GM23338 (cell line): Measurements from ENCODE around the gene WDR26. TPM values are rescaled to one million over a fixed set of nuclear protein-coding genes. Genes with fewer than 3 reads are reported as not detected.
A peak's percentile ranks its signal among the peaks of the same experiment; 100 is the strongest.

Experiments used
- ATAC-seq: fragments of 200-7000 bp; cut with Tn5 transposase; 3 replicates; pipeline ENCODE4 v1.9.1; 2020
- DNase-seq: peaks from one replicate; pipeline ENCODE4 v3.0.0-alpha.2; 2015; ENCODE audit warnings: low spot score
- H2AFZ ChIP-seq: fragments of 200-600 bp; sonication (generic); 2 replicates; pipeline ENCODE4 v1.8.0; 2016; ENCODE audit warnings: antibody characterized with exemption, mild to moderate bottlenecking, moderate library complexity
- H3F3A ChIP-seq: fragments of 200-600 bp; sonication (generic); replicated peaks from 2 replicates; pipeline ENCODE4 v1.8.0; 2017; ENCODE audit warnings: antibody characterized with exemption, mixed run types, low read depth
- H3K27ac ChIP-seq: fragments of 200-600 bp; sonication (generic); 2 replicates; pipeline ENCODE4 v1.6.1; 2016; ENCODE audit warnings: low read depth
- H3K27me3 ChIP-seq: fragments of 200-600 bp; sonication (generic); 2 replicates; pipeline ENCODE4 v1.8.0; 2016; ENCODE audit warnings: mild to moderate bottlenecking, mixed run types, moderate library complexity; ENCODE audit not compliant: insufficient read depth
- H3K36me3 ChIP-seq: fragments of 200-600 bp; sonication (generic); 2 replicates; pipeline ENCODE4 v1.8.0; 2016; ENCODE audit warnings: mild to moderate bottlenecking; ENCODE audit not compliant: insufficient read depth
- H3K4me1 ChIP-seq: fragments of 200-600 bp; sonication (generic); 2 replicates; pipeline ENCODE4 v1.8.0; 2016; ENCODE audit warnings: mild to moderate bottlenecking, moderate library complexity; ENCODE audit not compliant: insufficient read depth
- H3K4me2 ChIP-seq: fragments of 200-600 bp; sonication (generic); 2 replicates; pipeline ENCODE4 v1.7.1; 2017; ENCODE audit warnings: mixed run types
- H3K4me3 ChIP-seq: fragments of 200-600 bp; sonication (generic); 2 replicates; pipeline ENCODE4 v1.6.1; 2016; ENCODE audit warnings: mixed run types
- H3K79me2 ChIP-seq: fragments of 200-600 bp; sonication (generic); replicated peaks from 2 replicates; pipeline ENCODE4 v1.8.0; 2017; ENCODE audit warnings: mild to moderate bottlenecking; ENCODE audit not compliant: insufficient read depth
- H3K9me2 ChIP-seq: fragments of 200-600 bp; sonication (generic); 2 replicates; pipeline ENCODE4 v1.8.0; 2017; ENCODE audit not compliant: insufficient read depth
- H4K20me1 ChIP-seq: fragments of 200-600 bp; sonication (generic); replicated peaks from 2 replicates; pipeline ENCODE4 v1.8.0; 2017; ENCODE audit warnings: mild to moderate bottlenecking; ENCODE audit not compliant: insufficient read depth
- H3K27ac Mint-ChIP-seq: 2 replicates; pipeline ENCODE4 v1.8.0; 2020; ENCODE audit warnings: inconsistent platforms, mild to moderate bottlenecking, moderate library complexity, mixed read lengths
- H3K27me3 Mint-ChIP-seq: 3 replicates; pipeline ENCODE4 v1.8.0; 2022; ENCODE audit warnings: low read depth, mild to moderate bottlenecking, moderate library complexity, mixed read lengths, inconsistent platforms; ENCODE audit not compliant: insufficient read depth, poor library complexity
- H3K36me3 Mint-ChIP-seq: 3 replicates; pipeline ENCODE4 v1.8.0; 2021; ENCODE audit warnings: low read depth, mild to moderate bottlenecking, inconsistent platforms, moderate library complexity, mixed read lengths
- H3K4me1 Mint-ChIP-seq: 3 replicates; pipeline ENCODE4 v1.8.0; 2020; ENCODE audit warnings: mild to moderate bottlenecking, inconsistent platforms, mixed read lengths
- H3K4me3 Mint-ChIP-seq: 3 replicates; pipeline ENCODE4 v1.8.0; 2021; ENCODE audit warnings: moderate library complexity, mild to moderate bottlenecking, inconsistent platforms, mixed read lengths
- H3K9me3 Mint-ChIP-seq: 3 replicates; pipeline ENCODE4 v1.8.0; 2020; ENCODE audit warnings: moderate library complexity, mild to moderate bottlenecking, inconsistent platforms, mixed read lengths
- EZH2 ChIP-seq: fragments of 200-600 bp; sonication (generic); IDR thresholded peaks from one replicate; pipeline ENCODE4 v1.8.0; 2017; ENCODE audit warnings: antibody characterized with exemption, mild to moderate bottlenecking, low read depth; ENCODE audit not compliant: unreplicated experiment
- EZH2phosphoT487 ChIP-seq: fragments of 200-600 bp; sonication (generic); IDR thresholded peaks from one replicate; pipeline ENCODE4 v1.8.1; 2018; ENCODE audit warnings: antibody characterized with exemption; ENCODE audit not compliant: unreplicated experiment
- JUNB ChIP-seq: IDR thresholded peaks from one replicate; pipeline ENCODE4 v1.6.1; 2016; ENCODE audit warnings: antibody characterized with exemption; ENCODE audit not compliant: unreplicated experiment
- NANOG ChIP-seq: IDR thresholded peaks from 2 replicates; pipeline ENCODE4 v1.6.1; 2016; ENCODE audit warnings: antibody characterized with exemption, borderline replicate concordance
- POLR2AphosphoS5 ChIP-seq: IDR thresholded peaks from 2 replicates; pipeline ENCODE4 v1.6.1; 2016; ENCODE audit warnings: antibody characterized with exemption, low read depth
- STAT1 ChIP-seq: IDR thresholded peaks from one replicate; pipeline ENCODE4 v1.6.1; 2016; ENCODE audit warnings: antibody characterized with exemption; ENCODE audit not compliant: unreplicated experiment
- polyA plus RNA-seq: library from polyadenylated mRNA; unstranded; fragments of >200 nt; fragmentation: Nextera tagmentation; extraction: Ambion mirVana; gene quantifications from 2 replicates; pipeline ENCODE4 v1.2.1, GENCODE V29; 2016
- total RNA-seq: library from RNA; depleted of rRNA; stranded (reverse); fragments of >200 nt; shearing (Covaris generic); gene quantifications from 2 replicates; pipeline ENCODE4 v1.2.3, GENCODE V29; 2014
- TF ChIP-seq, protein P1 (sequence below): IDR thresholded peaks from 2 replicates; pipeline ENCODE4 v1.6.1; 2016; ENCODE audit warnings: antibody characterized with exemption
- TF ChIP-seq, protein P2 (sequence below), 2 experiments: fragments of 200-600 bp in 1 of 2; sonication (generic) in 1 of 2; conservative IDR thresholded peaks; 2 replicates each; pipeline versions ENCODE4 v1.5.1 to v1.6.1; 2016 to 2017; ENCODE audit warnings: antibody characterized with exemption in 2 of 2, low read depth in 2 of 2, mild to moderate bottlenecking in 2 of 2, moderate library complexity in 1 of 2

The WDR26 gene
- total and polyA plus RNA-seq, 2 experiments from 2014 or later: 16.9 to 74.6 TPM

GRCh38 chr1:224433701-224434672 lies 610 bp downstream of the WDR26 start:
- Histone ChIP-seq H3K27me3 (no peaks in the 10 kb centered on the region), H3K4me3 (peak overlapping the region; percentile 65), H3F3A (no peaks in the 10 kb centered on the region), H3K36me3 (no peaks in the 10 kb centered on the region; the same call in 1 of the 2 replicates), H2AFZ (no peak overlapping the region), H3K79me2 (peaks cover 65% of the 10 kb centered on the region), H3K9me2 (no peaks in the 10 kb centered on the region), H4K20me1 (peaks cover 25% of the 10 kb centered on the region), H3K4me2 (peak overlapping the region; percentile 92), H3K27ac (no peak overlapping the region), H3K4me1 (peaks cover 32% of the 10 kb centered on the region)
- Mint-ChIP-seq H3K4me3 (peak overlapping the region; percentile 95), H3K36me3 (peaks cover 37% of the 10 kb centered on the region), H3K27me3 (peaks cover 7% of the 10 kb centered on the region), H3K4me1 (peaks cover 38% of the 10 kb centered on the region), H3K27ac (peak overlapping the region; percentile 30; the same call in 1 of the 2 replicates), H3K9me3 (no peaks in the 10 kb centered on the region)
- ATAC-seq (peak; percentile 31), DNase-seq (peak; percentile 51)
- TF ChIP-seq EZH2phosphoT487 (no peak), POLR2AphosphoS5 (peak; percentile 44), STAT1 (no peak), NANOG (no peak), EZH2 (no peak), JUNB (no peak)
- TF ChIP-seq, protein P1, sequence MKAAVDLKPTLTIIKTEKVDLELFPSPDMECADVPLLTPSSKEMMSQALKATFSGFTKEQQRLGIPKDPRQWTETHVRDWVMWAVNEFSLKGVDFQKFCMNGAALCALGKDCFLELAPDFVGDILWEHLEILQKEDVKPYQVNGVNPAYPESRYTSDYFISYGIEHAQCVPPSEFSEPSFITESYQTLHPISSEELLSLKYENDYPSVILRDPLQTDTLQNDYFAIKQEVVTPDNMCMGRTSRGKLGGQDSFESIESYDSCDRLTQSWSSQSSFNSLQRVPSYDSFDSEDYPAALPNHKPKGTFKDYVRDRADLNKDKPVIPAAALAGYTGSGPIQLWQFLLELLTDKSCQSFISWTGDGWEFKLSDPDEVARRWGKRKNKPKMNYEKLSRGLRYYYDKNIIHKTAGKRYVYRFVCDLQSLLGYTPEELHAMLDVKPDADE: no peak
- TF ChIP-seq, protein P2, sequence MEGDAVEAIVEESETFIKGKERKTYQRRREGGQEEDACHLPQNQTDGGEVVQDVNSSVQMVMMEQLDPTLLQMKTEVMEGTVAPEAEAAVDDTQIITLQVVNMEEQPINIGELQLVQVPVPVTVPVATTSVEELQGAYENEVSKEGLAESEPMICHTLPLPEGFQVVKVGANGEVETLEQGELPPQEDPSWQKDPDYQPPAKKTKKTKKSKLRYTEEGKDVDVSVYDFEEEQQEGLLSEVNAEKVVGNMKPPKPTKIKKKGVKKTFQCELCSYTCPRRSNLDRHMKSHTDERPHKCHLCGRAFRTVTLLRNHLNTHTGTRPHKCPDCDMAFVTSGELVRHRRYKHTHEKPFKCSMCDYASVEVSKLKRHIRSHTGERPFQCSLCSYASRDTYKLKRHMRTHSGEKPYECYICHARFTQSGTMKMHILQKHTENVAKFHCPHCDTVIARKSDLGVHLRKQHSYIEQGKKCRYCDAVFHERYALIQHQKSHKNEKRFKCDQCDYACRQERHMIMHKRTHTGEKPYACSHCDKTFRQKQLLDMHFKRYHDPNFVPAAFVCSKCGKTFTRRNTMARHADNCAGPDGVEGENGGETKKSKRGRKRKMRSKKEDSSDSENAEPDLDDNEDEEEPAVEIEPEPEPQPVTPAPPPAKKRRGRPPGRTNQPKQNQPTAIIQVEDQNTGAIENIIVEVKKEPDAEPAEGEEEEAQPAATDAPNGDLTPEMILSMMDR (conservative IDR thresholded peaks at IDR 0.05; ENCODE audit: low read depth in 2 of 2): no peak

GRCh38 chr1:224433041-224433691 lies 1.4 kb downstream of the WDR26 start:
- no peaks in the 10 kb centered on the region for H3F3A ChIP-seq
- H3K79me2 ChIP-seq: peaks cover 73% of the 10 kb centered on the region
- Mint-ChIP-seq H3K4me1 (peaks cover 38% of the 10 kb centered on the region), H3K9me3 (no peaks in the 10 kb centered on the region), H3K4me3 (peak overlapping the region; percentile 89), H3K36me3 (peaks cover 42% of the 10 kb centered on the region), H3K27ac (peak overlapping the region; percentile 49), H3K27me3 (peaks cover 7% of the 10 kb centered on the region)
- ATAC-seq (peak; percentile 7; the same call in 1 of the 3 replicates), DNase-seq (peak; percentile 30)
- H3K4me1 ChIP-seq: peaks cover 32% of the 10 kb centered on the region
- peaks cover 25% of the 10 kb centered on the region for H4K20me1 ChIP-seq
- H3K9me2 ChIP-seq: no peaks in the 10 kb centered on the region
- peaks cover 2% of the 10 kb centered on the region; the same call in 1 of the 2 replicates for H3K36me3 ChIP-seq
- H2AFZ ChIP-seq: no peak overlapping the region
- no peaks in the 10 kb centered on the region for H3K27me3 ChIP-seq
- peak overlapping the region; percentile 65 for H3K4me3 ChIP-seq
- peak overlapping the region; percentile 92 for H3K4me2 ChIP-seq
- H3K27ac ChIP-seq: 0 out of 2 replicates have a peak overlapping the region, but pooled peaks have one; percentile 3
- TF ChIP-seq JUNB: no peak
- TF ChIP-seq, protein P2 (conservative IDR thresholded peaks at IDR 0.05; ENCODE audit: low read depth in 2 of 2): no peak
- TF ChIP-seq, protein P1: no peak
